Measurements from ENCODE around the gene OGFR. TPM values are rescaled to one million over a fixed set of nuclear protein-coding genes. Genes with fewer than 3 reads are reported as not detected.

The OGFR gene
- total and polyA plus RNA-seq, 2 donors (not counting 3 experiments of a cell fraction or from before 2014, with no cell fraction given) = 30.8 to 44.0 TPM

- ChIA-PET CTCF (interaction anchor here (1.1 to 2.0 kb wide), 4 partner anchors 11 to 75 kb away, joined by 3 to 7 read pairs (median 4); no protein-coding TSS in a partner anchor), POLR2A (no interaction called here)
- Histone ChIP-seq H3K4me1 (ENCODE audit: control insufficient read depth, extremely low read depth, insufficient read depth, low read length) (no peaks in the 10 kb centered on the region), H3K4me3 (replicated peaks in 1 of 3; ENCODE audit: insufficient read depth in 1 of 3, low read depth in 1 of 3, low read length in 3 of 3) (no peak overlapping the region), H2AFZ (ENCODE audit: low read depth, low read length) (no peak overlapping the region), H3K27ac (ENCODE audit: insufficient read depth, low read depth, low read length) (no peak overlapping the region), H3K27me3 (ENCODE audit: control insufficient read depth in 2 of 2, insufficient read depth in 2 of 2, low read length in 2 of 2) (no peaks in the 10 kb centered on the region), H4K20me1 (replicated peaks; ENCODE audit: control insufficient read depth, extremely low read depth, insufficient read depth, low read length) (no peaks in the 10 kb centered on the region), H3K9me3 (replicated peaks; ENCODE audit: control insufficient read depth, insufficient read depth, low read length) (no peaks in the 10 kb centered on the region), H3K79me2 (ENCODE audit: control insufficient read depth, insufficient read depth, low read length) (no peaks in the 10 kb centered on the region), H3K4me2 (ENCODE audit: insufficient read depth, low read length) (no peak overlapping the region), H3K9ac (replicated peaks; ENCODE audit: extremely low read depth, insufficient read depth, low read length) (no peak overlapping the region), H3K9me1 (replicated peaks; ENCODE audit: control insufficient read depth, extremely low read depth, insufficient read depth, low read length) (no peaks in the 10 kb centered on the region), H3K36me3 (ENCODE audit: control insufficient read depth in 2 of 2, extremely low read depth in 1 of 2, insufficient read depth in 2 of 2, low read length in 2 of 2) (no peaks in the 10 kb centered on the region)
- no peak for TF ChIP-seq MYC (IDR thresholded peaks at IDR 0.05; ENCODE audit: low read depth, low read length)
- no peak for TF ChIP-seq GATA2 (IDR thresholded peaks at IDR 0.05; ENCODE audit: insufficient read depth, insufficient read length, low read depth, low read length)
- no peak for TF ChIP-seq POLR2A (IDR thresholded peaks at IDR 0.05; ENCODE audit: low read depth, low read length)
- FAIRE-seq (no peak), DNase-seq (ENCODE audit: low read depth, low spot score) (no peak)
- intact Hi-C loops (cut with micrococcal nuclease) (no loop called here), dilution Hi-C loops (cut with MboI; ENCODE audit: extremely low pct_ligation_motif_present, low sequenced_read_pairs) (no loop called here)
- BruUV-seq (replicated peaks) = no TSS peak
Measured at GRCh38 chr20:62764156-62764935, 40.3 kb upstream of the OGFR start.

GRCh38 chr20:62765021-62765420 is 39.6 kb upstream of the OGFR start:
- Histone ChIP-seq H3K27me3 (ENCODE audit: control insufficient read depth in 2 of 2, insufficient read depth in 2 of 2, low read length in 2 of 2) (no peaks in the 10 kb centered on the region), H3K27ac (ENCODE audit: insufficient read depth, low read depth, low read length) (no peak overlapping the region), H3K4me3 (replicated peaks in 1 of 3; ENCODE audit: insufficient read depth in 1 of 3, low read depth in 1 of 3, low read length in 3 of 3) (no peak overlapping the region), H3K9ac (replicated peaks; ENCODE audit: extremely low read depth, insufficient read depth, low read length) (no peak overlapping the region), H3K9me1 (replicated peaks; ENCODE audit: control insufficient read depth, extremely low read depth, insufficient read depth, low read length) (no peaks in the 10 kb centered on the region), H2AFZ (ENCODE audit: low read depth, low read length) (no peak overlapping the region), H4K20me1 (replicated peaks; ENCODE audit: control insufficient read depth, extremely low read depth, insufficient read depth, low read length) (no peaks in the 10 kb centered on the region), H3K9me3 (replicated peaks; ENCODE audit: control insufficient read depth, insufficient read depth, low read length) (no peaks in the 10 kb centered on the region), H3K4me2 (ENCODE audit: insufficient read depth, low read length) (no peak overlapping the region), H3K4me1 (ENCODE audit: control insufficient read depth, extremely low read depth, insufficient read depth, low read length) (no peaks in the 10 kb centered on the region), H3K36me3 (ENCODE audit: control insufficient read depth in 2 of 2, extremely low read depth in 1 of 2, insufficient read depth in 2 of 2, low read length in 2 of 2) (no peaks in the 10 kb centered on the region), H3K79me2 (ENCODE audit: control insufficient read depth, insufficient read depth, low read length) (no peaks in the 10 kb centered on the region)
- intact Hi-C loops (cut with micrococcal nuclease) (no loop called here), dilution Hi-C loops (cut with MboI; ENCODE audit: extremely low pct_ligation_motif_present, low sequenced_read_pairs) (no loop called here)
- POLR2A ChIA-PET = no interaction called here
- no TSS peak for BruUV-seq (replicated peaks)
- FAIRE-seq = no peak
- TF ChIP-seq EZH2 (IDR thresholded peaks at IDR 0.05; ENCODE audit: borderline replicate concordance, low read depth, low read length, severe bottlenecking) (no peak), GATA2 (IDR thresholded peaks at IDR 0.05; ENCODE audit: insufficient read depth, insufficient read length, low read depth, low read length) (no peak), POLR2AphosphoS5 (IDR thresholded peaks at IDR 0.05; ENCODE audit: insufficient read depth, low read depth, low read length) (no peak), MAX (IDR thresholded peaks at IDR 0.05; ENCODE audit: insufficient read depth, insufficient read length) (no peak), CTCF (IDR thresholded peaks at IDR 0.05; ENCODE audit: extremely low read depth in 1 of 2, insufficient read depth in 1 of 2, low read depth in 1 of 2, low read length in 2 of 2) (no peak), POLR2A (IDR thresholded peaks at IDR 0.05; ENCODE audit: low read depth, low read length) (no peak), MYC (IDR thresholded peaks at IDR 0.05; ENCODE audit: low read depth, low read length) (no peak)
- CTCF ChIA-PET = interaction anchor here (1.4 to 2.0 kb wide), 2 partner anchors 11 to 76 kb away, joined by 4 to 7 read pairs; no protein-coding TSS in a partner anchor
- DNase-seq (ENCODE audit: low read depth, low spot score) = no peak
